HepG2 (cell line): ENCODE measurements around the gene PLCL1. TPM values are rescaled to one million over a fixed set of nuclear protein-coding genes. Genes with fewer than 3 reads are reported as not detected.

Experiments
- ATAC-seq: fragments of 200-7000 bp; cut with Tn5 transposase; 3 replicates; pipeline ENCODE4 v1.9.1; 2020; ENCODE audit warnings: mild to moderate bottlenecking, moderate library complexity
- BruUV-seq: library from RNA; stranded (reverse); fragments of 400-500 nt; replicated peaks from 2 replicates; lab custom pipeline; 2021; lab: Mats Ljungman, UMichigan
- CTCF ChIA-PET: fragments of 300-600 bp; formaldehyde crosslinking; extraction: SDS; loops from one replicate; lab custom pipeline; 2021; ENCODE audit warnings: low total read pairs, inconsistent platforms, low intra/inter-chr PET ratio; lab: Yijun Ruan, JAX
- POLR2A ChIA-PET: fragments of 350-600 bp; sonication (Branson Sonifier 250); formaldehyde crosslinking; loops from one replicate; lab custom pipeline; 2020; ENCODE audit warnings: antibody characterized with exemption, inconsistent platforms; lab: Yijun Ruan, JAX
- DNase-seq: peaks from one replicate; pipeline ENCODE4 v3.0.0-alpha.2; 2015; ENCODE audit warnings: low spot score
- FAIRE-seq: peaks from 3 replicates; lab custom pipeline; 2011; peaks lifted over from hg19 to GRCh38; lab: Jason Lieb, UNC
- H2AFZ ChIP-seq: one replicate; pipeline ENCODE4 v1.6.1; 2011; ENCODE audit warnings: low read length, inconsistent platforms
- H3K27ac ChIP-seq: fragments of 300-600 bp; 3 replicates; pipeline ENCODE4 v1.8.0; 2011; ENCODE audit warnings: mixed run types, mild to moderate bottlenecking, mixed read lengths, low read length, inconsistent platforms; ENCODE audit not compliant: insufficient read depth; ENCODE audit errors: extremely low read length
- H3K27me3 ChIP-seq, 2 experiments: fragments of 200-600 bp in 1 of 2; 2 replicates in 1 of 2; 3 replicates in 1 of 2; pipeline versions ENCODE4 v1.6.0 to v1.8.0; 2011; ENCODE audit warnings: low read length in 2 of 2, mild to moderate bottlenecking in 2 of 2, moderate library complexity in 2 of 2, inconsistent platforms in 1 of 2; ENCODE audit not compliant: insufficient read depth in 2 of 2, control insufficient read depth in 1 of 2
- H3K36me3 ChIP-seq, 2 experiments: fragments of 200-600 bp in 1 of 2; replicated peaks in 1 of 2; 2 replicates in 1 of 2; 3 replicates in 1 of 2; pipeline versions ENCODE4 v1.5.1 to v1.8.0; 2011; ENCODE audit warnings: low read length in 2 of 2, inconsistent platforms in 1 of 2; ENCODE audit not compliant: insufficient read depth in 2 of 2, control insufficient read depth in 1 of 2
- H3K4me1 ChIP-seq: 2 replicates; pipeline ENCODE4 v1.5.1; 2012; ENCODE audit warnings: low read length, inconsistent platforms; ENCODE audit not compliant: insufficient read depth
- H3K4me2 ChIP-seq: 2 replicates; pipeline ENCODE4 v1.6.0; 2011; ENCODE audit warnings: low read depth, low read length, inconsistent platforms
- H3K4me3 ChIP-seq, 3 experiments: fragments of 200-600 bp in 1 of 3; sonication (generic), shearing (Covaris generic) in 1 of 3; replicated peaks in 1 of 3; 2 replicates each; pipeline ENCODE4 v1.5.1; 2011 to 2016; ENCODE audit warnings: low read length in 3 of 3, inconsistent platforms in 2 of 3, low read depth in 2 of 3, mild to moderate bottlenecking in 2 of 3, control low read depth in 1 of 3, mixed read lengths in 1 of 3; ENCODE audit not compliant: insufficient read depth in 1 of 3
- H3K79me2 ChIP-seq: one replicate; pipeline ENCODE4 v1.6.1; 2011; ENCODE audit warnings: low read length, inconsistent platforms; ENCODE audit not compliant: insufficient read depth
- H3K9ac ChIP-seq: 2 replicates; pipeline ENCODE4 v1.6.0; 2011; ENCODE audit warnings: mild to moderate bottlenecking, low read depth, low read length, inconsistent platforms; ENCODE audit not compliant: insufficient read depth
- H3K9me3 ChIP-seq: 2 replicates; pipeline ENCODE4 v1.5.1; 2012; ENCODE audit warnings: mild to moderate bottlenecking, low read length
- H4K20me1 ChIP-seq: 2 replicates; pipeline ENCODE4 v1.6.0; 2011; ENCODE audit warnings: inconsistent platforms, mild to moderate bottlenecking, low read length, moderate library complexity; ENCODE audit not compliant: insufficient read depth
- HIVEP1 ChIP-seq: sonication (generic); formaldehyde crosslinking; IDR thresholded peaks from 2 replicates; pipeline ENCODE4 v1.4.0; 2020; ENCODE audit warnings: mild to moderate bottlenecking, missing genetic modification reagents
- KLF11 ChIP-seq: IDR thresholded peaks from 2 replicates; pipeline ENCODE4 v1.6.1; 2016; ENCODE audit warnings: missing compliant biosample characterization
- MAFK ChIP-seq, 2 experiments: IDR thresholded peaks in 1 of 2; conservative IDR thresholded peaks in 1 of 2; 2 replicates each; pipeline ENCODE4 v1.6.1; 2011; ENCODE audit warnings: improper control_type of control experiment in 2 of 2, low read length in 2 of 2
- ZNF746 ChIP-seq: sonication (generic); formaldehyde crosslinking; IDR thresholded peaks from 2 replicates; pipeline ENCODE4 v1.8.0; 2022; ENCODE audit warnings: mild to moderate bottlenecking, missing genetic modification reagents
- WGBS: methylation state at CpG from one replicate; pipeline ENCODE4 v1.1.6; 2017; ENCODE audit warnings: low lambda C conversion rate; 5-methylcytosine and 5-hydroxymethylcytosine counted together
- in situ Hi-C: cut with HindIII; loops from 2 replicates; pipeline ENCODE4 v1.10.0; 2017; ENCODE audit warnings: low pct_unique_long_range_greater_than_20kb; ENCODE audit not compliant: extremely low pct_ligation_motif_present
- intact Hi-C: fragments of 100-400 bp; cut with micrococcal nuclease; formaldehyde crosslinking; loops from one replicate; pipeline ENCODE4 v1.10.0; 2022; ENCODE audit not compliant: unreplicated experiment
- polyA plus RNA-seq, 8 experiments: library from polyadenylated mRNA; depleted of rRNA in 3 of 8; stranded (reverse) in 7 of 8; unstranded in 1 of 8; fragments of >200 nt; fragmentation: Illumina TruSeq in 4 of 8; extraction: Trizol in 4 of 8; gene quantifications; 2 replicates each; pipeline versions ENCODE4 v1.2.1 to v1.2.3, GENCODE V29; 2011 to 2016; ENCODE audit warnings: low read depth in 4 of 8, missing spikeins in 1 of 8, mixed read lengths in 1 of 8; ENCODE audit not compliant: insufficient read depth in 1 of 8
- total RNA-seq, 5 experiments: library from RNA; depleted of rRNA; stranded (reverse); fragments of >200 nt; fragmentation: Illumina TruSeq; extraction: Trizol; gene quantifications; 2 replicates each; pipeline ENCODE4 v1.2.3, GENCODE V29; 2016; ENCODE audit warnings: low read depth in 1 of 5
- TF ChIP-seq, protein P1 (sequence below): sonication (generic); formaldehyde crosslinking; IDR thresholded peaks from 2 replicates; pipeline ENCODE4 v1.8.0; 2022; ENCODE audit warnings: missing genetic modification reagents, mild to moderate bottlenecking, moderate library complexity, borderline replicate concordance

Gene PLCL1
- total and polyA plus RNA-seq, 2 of the 13 experiments (the other 11 are each of a cell fraction or from before 2014, with no cell fraction given) = not detected

DNA sequence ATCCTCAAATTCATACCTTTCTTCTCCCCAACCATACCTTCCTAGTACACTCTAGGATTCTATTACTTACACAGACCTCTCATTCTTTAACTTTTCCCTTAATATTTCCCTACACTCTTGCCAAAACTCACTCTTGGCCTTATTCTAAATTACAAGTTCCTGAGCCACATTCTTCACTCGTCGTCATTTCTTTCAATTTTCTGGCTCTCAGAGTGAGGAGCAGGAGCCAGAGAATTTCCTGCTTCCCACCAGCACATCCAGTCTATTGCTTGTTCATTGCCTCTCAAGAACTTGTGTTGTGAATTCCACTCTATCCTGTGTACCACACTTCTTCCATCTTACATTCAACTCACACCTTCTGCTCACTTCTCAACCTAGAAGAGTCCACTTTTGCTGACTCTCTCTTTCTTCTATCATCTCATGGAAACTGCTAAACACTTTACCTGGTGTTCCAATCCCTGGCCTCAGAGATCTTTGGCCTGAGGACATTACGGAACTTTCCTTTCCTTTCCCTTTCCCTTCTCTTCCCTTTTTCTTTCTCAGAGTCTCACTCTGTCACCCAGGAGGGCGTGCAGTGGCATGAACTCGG lies 171.6 kb downstream of the PLCL1 start (continued):
- TF ChIP-seq, protein P1, sequence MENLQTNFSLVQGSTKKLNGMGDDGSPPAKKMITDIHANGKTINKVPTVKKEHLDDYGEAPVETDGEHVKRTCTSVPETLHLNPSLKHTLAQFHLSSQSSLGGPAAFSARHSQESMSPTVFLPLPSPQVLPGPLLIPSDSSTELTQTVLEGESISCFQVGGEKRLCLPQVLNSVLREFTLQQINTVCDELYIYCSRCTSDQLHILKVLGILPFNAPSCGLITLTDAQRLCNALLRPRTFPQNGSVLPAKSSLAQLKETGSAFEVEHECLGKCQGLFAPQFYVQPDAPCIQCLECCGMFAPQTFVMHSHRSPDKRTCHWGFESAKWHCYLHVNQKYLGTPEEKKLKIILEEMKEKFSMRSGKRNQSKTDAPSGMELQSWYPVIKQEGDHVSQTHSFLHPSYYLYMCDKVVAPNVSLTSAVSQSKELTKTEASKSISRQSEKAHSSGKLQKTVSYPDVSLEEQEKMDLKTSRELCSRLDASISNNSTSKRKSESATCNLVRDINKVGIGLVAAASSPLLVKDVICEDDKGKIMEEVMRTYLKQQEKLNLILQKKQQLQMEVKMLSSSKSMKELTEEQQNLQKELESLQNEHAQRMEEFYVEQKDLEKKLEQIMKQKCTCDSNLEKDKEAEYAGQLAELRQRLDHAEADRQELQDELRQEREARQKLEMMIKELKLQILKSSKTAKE (CRISPR knock-in tag) = no peak
- peak in 1 of 2 experiments; percentile 10; a peak in 1 of 4 replicates for TF ChIP-seq MAFK (conservative IDR thresholded peaks at IDR 0.05 in 1 of 2, IDR thresholded peaks at IDR 0.05 in 1 of 2; ENCODE audit: low read length in 2 of 2)

DNA sequence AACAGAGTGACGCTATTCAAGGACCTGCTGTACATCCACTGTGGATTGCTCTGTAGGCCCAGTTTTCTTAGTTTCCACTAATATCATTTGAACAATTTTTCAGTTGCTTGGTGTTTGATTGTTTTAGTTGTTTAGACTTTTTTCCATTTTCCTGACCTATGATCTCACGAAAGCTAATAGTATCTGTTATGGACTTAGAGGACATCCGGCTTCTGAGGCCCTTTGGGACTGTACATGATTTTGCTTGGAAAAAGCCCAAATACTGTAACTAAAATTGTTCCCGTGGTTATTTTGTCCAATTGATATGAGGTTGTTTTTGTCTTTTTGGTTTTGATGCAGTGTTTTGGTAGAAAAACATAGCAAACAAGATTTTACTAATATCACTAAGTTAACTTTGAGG lies 174.6 kb downstream of the PLCL1 start:
- TF ChIP-seq HIVEP1 (CRISPR knock-in tag) (no peak), ZNF746 (CRISPR knock-in tag) (no peak), KLF11 (no peak)
- Histone ChIP-seq H3K27ac (no peak overlapping the region), H4K20me1 (no peaks in the 10 kb centered on the region), H3K4me2 (no peak overlapping the region), H3K4me1 (no peaks in the 10 kb centered on the region), H3K9me3 (no peaks in the 10 kb centered on the region), H2AFZ (no peak overlapping the region), H3K36me3 (no peaks in the 10 kb centered on the region), H3K27me3 (peaks cover 0 to 14% of the 10 kb centered on the region in 2 experiments; a peak in 1 of 5 replicates), H3K79me2 (no peaks in the 10 kb centered on the region), H3K9ac (no peak overlapping the region), H3K4me3 (no peak overlapping the region)
- DNase-seq = no peak
- in situ Hi-C loops = no loop called here
- BruUV-seq = no TSS peak
- intact Hi-C loops = no loop called here
- WGBS = 4% methylated on average over 4 of the region's 4 CpGs
- FAIRE-seq = no peak
- CTCF ChIA-PET = no interaction called here
- POLR2A ChIA-PET = no interaction called here
- no peak for ATAC-seq
